ENCODE results near the gene KRTAP19-6.
"Not testable (repeated sequence)": the region's sequence is repeated elsewhere in the genome, so short reads cannot be mapped to it uniquely, and the experiment has no call there.

KRTAP19-6 gene

DNA sequence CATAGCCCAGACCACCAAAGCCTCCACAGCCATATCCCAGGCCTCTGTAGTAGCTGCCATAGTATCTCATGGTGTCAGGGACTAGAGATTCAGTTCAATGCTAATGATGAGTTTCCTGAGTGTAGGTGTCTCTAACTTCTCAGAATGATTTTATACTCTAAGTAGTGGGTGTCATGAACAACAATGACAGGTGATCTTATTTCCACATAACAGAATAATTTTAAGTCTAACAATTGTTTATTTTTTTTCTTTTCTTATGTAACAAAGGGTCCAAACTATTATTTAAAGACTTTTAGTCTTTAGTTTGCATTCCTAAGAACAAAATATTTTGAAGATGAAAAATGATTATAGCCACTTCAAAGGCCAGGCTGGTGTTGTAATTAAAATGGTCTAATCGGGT, at the start of gene KRTAP19-6:
TSS of gene KRTAP19-6 (minus strand) at position 101 of the 400 bp plus-strand sequence. CDS start at position 70, 31 bp downstream.
- DNase-seq: no peak

GRCh38 chr21:30590297-30590696, 48.6 kb upstream of the KRTAP19-6 start, which contains the start of gene KRTAP22-2:
KRTAP22-2 (minus strand) TSS chr21:30590397.
- DNase-seq: no peak

DNA sequence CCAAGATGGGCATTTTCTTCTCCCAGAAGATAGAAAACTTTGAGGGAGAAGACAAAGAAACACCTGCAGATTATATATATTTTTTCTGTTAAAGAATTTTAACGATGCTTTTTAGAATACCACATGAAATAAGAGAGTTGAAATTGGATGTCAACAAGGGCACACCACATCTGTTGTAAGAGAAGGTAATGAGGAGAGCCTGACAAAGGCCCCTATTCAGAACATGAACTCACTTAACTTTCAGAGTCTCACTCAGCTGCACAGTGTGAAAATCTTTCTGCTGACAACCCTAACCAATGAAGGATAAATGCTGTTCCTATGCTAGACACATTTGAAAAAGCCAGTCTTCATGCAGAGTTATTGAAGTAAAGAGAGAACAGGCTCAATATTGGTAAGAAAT, 41.2 kb upstream of the KRTAP19-6 start:
- DNase-seq: no peak

GRCh38 chr21:30580132-30580531, 38.5 kb upstream of the KRTAP19-6 start:
- no peak for DNase-seq

DNA sequence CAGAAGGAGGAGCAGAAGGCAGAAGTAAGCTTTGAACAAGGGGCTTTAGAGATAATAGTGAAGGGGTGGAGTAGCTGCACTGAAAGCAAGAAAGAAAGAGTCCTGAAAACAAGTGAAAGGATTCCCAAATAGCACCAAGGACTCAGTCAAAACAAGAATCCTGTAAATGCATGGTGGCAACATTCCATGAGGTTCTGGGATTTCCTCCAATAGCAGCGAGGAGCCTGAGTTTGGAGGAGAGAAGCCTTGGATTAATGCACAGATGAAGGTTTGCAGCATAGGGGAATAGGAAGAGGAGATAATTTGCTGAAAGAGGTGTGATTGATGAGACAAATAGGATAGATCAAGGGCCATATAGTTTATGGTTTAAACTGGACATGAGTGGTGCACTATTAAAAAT, 37.7 kb upstream of the KRTAP19-6 start:
- DNase-seq: no peak

DNA sequence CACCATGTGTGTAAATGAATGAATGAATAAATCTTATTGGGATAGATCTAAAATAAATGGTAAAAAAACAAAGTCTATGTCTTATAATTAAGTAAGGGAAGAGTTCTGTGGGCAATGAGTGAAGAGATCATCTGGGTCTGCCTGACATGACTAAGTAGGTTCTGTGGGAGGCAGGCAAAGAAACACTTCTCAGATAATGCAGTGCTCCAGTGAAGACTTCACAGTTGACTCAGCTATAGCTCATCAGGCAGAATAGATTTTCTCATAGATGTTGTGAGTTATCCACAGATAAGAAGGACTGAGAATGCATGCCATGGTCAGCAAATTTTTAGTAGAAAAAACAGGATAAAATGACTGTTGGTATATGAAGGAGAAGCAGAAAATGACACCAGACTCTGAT, 36.1 kb upstream of the KRTAP19-6 start:
- no peak for DNase-seq

DNA sequence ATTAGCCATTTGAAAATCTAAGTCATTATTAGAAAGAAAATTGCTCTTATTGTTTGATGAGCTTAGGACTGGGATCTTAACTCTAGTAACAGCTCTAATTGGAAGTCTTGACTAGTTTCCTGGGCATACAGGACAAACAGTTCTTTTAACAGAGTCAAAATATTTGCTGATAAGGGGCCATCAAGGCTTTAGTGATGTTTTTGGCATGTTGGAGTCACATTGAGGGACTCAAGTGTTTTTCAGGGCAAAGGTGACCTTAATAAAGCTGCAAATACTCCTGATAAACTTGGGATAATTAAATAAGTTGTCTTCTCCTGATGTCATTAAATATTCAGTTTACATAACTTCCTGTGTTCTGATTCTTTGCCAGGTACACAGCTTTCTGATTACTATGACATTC, 26.0 kb upstream of the KRTAP19-6 start:
- no peak for DNase-seq

GRCh38 chr21:30563630-30564029, 22.0 kb upstream of the KRTAP19-6 start:
- DNase-seq: no peak

DNA sequence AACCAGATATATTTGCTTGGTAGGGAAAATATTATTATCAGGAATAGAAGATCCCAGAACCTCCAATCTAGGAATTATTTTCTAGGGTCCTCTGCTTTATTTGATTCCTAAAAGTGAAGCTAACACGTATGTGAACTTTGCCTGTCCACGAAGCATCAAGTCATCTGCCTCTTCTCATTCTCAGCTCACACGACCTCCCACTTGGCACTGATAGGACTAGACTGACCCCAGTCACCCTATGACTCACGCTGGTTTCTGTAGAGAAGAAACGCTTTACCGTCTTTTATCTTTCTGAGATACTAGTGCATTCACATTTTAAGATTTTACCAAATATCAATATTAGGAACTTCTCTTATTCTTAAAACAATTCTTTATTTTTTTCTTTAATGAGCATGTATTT, 21.4 kb upstream of the KRTAP19-6 start:
- no peak for DNase-seq

GRCh38 chr21:30561957-30562356, 20.3 kb upstream of the KRTAP19-6 start:
- no peak for DNase-seq

DNA sequence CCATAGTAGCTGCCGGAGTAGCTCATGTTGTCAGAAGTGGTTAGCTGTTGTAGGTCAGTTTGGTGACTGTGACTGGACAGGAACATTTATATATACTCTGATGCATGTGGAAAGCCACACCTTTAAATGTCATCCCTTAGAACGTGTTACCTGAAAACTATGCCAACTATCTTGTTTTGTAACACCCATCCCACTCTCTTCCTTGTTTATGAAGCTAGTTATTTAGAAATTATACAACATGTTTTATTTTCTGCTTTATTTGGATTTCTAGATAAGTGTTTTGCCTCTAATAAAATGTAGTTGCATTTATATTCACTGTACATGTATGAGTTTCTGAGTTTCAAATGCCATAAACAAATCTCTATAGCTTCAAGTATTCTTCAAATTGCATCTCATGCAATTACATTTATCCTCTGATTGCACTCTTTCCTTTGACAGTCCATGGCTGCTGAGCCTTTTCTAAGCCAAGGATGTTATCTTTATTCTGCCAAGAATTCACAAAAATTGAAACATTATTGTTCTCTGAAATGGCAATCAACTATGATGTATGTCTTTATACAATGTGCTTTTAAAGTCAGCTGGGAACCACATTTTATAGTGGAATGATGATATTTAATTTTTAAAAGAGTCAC, 19.7 kb upstream of the KRTAP19-6 start, which contains the start of gene KRTAP19-7:
TSS of gene KRTAP19-7 (minus strand) at position 51 of the 632 bp plus-strand sequence. CDS start at position 26, 25 bp downstream.
- DNase-seq: no peak

DNA sequence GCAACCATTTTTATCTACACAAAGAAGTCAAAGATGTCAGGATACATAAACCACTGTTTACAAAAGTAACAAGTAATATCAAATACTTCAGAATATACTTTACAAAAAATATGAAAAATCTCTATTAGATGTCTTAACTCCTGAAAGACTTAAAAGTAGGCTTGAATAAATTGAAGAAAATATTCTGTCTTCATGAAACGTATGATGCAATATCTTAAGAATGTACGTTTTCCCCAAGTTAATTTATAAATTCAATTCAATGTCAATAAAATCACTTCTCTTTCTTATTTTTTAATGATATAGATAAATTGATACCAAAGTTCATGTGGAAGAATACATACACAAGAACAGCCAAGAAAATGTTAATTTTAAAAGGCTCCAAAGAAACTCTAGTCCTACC, 13.4 kb upstream of the KRTAP19-6 start:
- DNase-seq: no peak

DNA sequence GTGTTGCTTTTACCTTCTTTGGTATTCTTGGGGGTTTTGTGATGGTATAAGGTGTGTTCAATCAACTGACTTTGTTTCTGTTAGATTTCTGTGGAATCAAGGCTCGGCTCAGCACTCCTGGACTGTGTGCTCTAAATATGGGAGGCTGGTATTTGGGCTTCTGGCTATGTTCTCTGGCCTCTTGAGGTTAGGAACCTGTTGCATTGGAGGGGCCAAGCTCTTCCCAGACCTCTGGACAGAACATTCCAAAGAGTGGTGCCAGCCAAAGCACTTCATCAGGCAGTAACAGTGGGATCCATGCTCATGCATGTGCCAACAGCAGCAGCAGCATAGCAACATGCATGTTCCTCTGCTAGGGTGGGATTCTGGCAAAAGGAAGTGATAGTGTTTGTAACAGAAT, 11.1 kb upstream of the KRTAP19-6 start:
- no peak for DNase-seq

DNA sequence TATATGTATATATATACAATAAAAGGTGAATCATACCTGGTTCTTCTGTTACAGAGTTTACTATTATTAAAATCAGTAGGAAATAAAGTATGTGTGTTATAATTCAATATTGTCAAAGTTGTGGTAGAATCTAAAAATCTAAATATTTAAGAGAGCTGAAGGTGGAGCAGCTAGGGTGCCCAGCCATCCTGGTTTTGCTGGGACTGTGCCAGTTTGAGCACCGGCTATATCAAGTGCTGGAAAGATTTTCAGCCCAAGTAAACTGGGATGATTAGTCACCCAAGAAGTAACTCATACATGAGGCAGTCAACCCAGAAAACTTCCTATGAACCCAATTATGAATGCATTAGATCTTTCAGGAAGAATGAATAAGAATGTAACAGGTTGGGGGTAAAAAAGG, 22.8 kb downstream of the KRTAP19-6 start:
- DNase-seq: no peak

DNA sequence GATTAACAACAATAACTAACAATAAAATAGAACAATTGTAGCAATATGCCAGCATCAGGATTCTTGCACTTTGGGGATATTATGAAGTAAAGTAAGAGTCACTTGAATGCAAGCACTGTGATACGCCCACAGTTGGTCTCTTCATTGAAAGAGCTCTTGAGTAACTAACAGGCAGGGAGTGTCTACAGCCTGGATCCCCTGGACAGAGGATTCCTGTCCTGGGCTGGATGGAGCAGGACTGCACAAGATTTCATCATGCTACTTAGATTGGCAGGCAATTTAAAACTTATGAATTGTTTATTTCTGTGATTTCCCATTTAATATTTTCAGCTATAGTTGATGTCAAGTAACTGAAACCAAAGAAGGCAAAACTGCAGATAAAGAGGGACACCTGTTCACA, 26.0 kb downstream of the KRTAP19-6 start:
- DNase-seq: no peak

DNA sequence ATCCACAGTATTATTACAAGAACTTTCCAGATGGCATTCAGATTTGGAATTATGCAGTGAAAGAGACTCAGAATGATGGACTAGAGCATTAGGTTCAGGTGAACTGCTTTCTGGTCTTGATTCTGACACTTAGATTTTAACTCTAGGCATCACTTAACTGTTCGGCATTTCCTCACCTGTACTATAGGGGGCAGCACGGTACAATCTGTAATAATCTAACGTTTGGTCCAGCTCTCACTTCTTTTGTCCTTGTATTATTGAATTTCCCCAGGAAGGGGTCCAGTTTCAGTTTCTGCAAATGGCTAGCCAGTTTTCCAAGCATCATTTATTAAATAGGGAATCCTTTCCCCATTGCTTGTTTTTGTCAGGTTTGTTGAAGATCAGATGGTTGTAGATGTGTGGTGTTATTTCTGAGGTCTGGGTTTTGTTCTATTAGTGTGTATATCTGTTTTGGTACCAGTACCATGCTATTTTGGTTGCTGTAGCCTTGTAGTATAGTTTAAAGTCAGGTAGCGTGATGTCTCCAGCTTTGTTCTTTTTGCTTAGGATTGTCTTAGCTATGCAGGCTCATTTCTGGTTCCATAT, 36.0 kb downstream of the KRTAP19-6 start:
- not testable (repeated sequence) for DNase-seq

DNA sequence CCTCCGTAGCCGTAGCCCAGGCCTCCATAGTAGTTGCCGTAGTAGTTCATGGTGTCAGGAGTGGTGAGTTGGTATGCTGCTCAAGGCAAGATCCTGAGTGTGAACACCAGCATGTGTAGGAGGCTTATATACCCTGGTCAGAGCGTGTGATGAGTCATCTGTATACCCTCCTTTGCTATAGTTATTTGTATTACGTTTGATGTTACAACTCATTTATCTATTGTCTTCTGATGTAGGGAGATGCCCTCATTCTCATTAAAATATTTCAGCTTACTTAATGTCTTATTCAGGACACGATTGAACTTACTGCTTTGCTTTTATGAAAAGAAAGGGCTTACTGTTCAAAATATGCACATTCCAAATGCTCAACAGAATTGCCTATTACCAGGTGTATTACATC, 39.6 kb downstream of the KRTAP19-6 start, which contains the start of gene KRTAP19-5:
TSS of gene KRTAP19-5 (minus strand) at position 101 of the 400 bp plus-strand sequence. CDS start at position 50, 51 bp downstream.
- DNase-seq: no peak

DNA sequence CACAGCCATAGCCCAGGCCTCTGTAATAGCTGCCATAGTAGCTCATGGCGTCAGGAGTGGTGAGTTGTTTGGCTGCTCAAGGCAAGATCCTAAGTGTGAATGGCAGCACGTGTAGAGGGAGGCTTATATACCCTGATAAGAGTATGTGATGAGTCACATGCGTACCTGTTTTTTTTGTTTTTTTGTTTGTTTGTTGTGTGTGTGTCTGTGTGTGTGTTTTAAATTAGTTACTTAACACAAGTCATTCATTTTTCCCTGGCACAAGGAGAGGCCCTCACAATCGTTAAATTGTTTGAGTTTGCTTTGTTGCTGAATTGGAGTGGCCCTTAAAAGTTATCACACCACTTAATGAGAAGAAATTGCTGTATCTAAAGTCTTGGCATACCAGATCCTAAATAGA, 44.6 kb downstream of the KRTAP19-6 start, which contains the start of gene KRTAP19-4:
TSS of gene KRTAP19-4 (minus strand) at position 101 of the 400 bp plus-strand sequence. CDS start at position 46, 55 bp downstream.
- no peak for DNase-seq

DNA sequence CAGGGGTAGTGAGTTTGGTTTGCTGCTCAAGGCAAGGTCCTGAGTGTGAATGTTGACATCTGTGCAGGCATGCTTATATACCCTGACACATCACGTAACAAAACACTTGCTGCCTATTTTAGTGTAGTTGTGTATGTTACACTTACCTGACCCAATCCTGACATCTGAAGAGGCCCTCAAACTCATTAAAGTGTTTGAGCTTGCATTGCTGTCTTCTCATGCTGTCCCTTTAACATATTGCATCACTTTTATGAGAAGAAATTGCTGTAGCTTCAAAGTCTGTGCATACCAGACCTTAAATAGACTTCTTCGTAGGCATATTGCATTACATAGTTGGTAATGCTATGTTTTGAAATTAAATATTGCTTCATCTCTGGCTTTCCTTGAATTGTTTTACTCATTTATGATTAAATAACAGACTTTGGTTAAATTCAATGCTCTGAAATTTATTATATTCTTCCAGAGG, 49.7 kb downstream of the KRTAP19-6 start, which contains the start of gene KRTAP19-3:
TSS of gene KRTAP19-3 (minus strand) at position 51 of the 466 bp plus-strand sequence. CDS start 56 bp downstream, outside the sequence.
- no peak for DNase-seq
